ENCODE measurements around the gene ATP7B. TPM values are rescaled to one million over a fixed set of nuclear protein-coding genes. Genes with fewer than 3 reads are reported as not detected.

Gene ATP7B
- total RNA-seq, 1 donor from 2014 or later: 3.4 TPM

DNA sequence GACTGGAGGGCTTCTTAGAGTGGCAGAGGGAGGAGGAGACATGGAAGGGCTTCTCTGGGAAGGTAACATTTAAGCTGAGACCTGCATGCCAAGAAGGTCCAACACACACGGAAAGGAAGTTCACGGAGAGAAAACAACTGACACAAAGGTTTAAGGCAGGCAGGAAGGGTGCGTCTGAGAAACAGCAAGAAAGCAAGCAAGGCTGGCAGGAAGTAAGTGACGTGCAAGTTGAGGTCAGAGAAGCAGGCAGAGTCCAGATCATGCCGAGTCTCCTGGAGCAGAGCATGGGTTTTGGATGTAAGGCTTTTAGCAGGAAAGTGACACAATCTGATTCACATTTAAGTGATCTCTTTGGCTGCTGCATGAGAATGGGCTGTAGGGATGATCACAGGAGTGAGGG is 60.5 kb downstream of the ATP7B start:
- DNase-seq (ENCODE audit: low read depth, low spot score): peak; percentile 5

DNA sequence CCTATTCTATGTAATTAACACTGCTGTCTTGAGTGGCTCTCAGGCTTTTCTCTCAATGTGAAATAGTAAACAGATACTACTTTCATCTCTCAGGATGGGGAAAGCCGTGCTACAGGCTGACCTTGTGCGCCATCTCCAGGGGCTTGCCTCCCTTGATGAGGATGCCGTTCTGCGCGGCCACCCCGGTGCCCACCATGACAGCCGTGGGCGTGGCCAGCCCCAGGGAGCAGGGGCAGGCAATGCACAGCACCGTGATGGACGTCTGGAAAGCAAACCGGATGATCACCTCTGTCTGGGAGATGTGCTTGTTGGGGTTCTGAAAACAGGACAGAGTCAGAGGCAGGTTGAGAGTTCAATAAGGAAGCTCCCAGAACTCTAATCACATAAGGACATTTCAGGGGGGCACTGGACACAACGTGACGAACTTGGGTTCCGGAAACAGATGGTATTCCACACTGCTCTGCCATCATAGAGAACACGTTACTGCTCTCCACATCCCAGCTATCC is 65.0 kb downstream of the ATP7B start:
- DNase-seq (ENCODE audit: low read depth, low spot score): no peak

DNA sequence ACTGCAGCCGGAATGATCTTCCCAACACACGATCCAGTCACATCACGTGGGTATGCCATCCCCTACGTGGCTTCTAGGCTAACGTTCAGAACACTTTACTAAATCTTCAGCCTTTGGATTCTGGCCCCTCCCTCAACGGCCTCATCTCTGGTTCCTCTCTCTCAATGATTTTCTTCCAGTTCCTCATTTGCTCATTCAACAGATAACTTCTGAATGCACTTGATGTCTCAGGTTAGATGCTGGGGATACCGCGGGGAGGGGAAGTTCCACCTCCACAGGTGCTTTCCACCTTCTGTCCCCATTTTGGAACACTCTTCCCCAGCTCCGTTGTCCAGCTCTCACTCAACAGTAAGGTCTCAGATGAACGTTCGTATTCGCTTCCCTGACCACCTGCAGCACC is 66.1 kb downstream of the ATP7B start:
- no peak for DNase-seq (ENCODE audit: low read depth, low spot score)

DNA sequence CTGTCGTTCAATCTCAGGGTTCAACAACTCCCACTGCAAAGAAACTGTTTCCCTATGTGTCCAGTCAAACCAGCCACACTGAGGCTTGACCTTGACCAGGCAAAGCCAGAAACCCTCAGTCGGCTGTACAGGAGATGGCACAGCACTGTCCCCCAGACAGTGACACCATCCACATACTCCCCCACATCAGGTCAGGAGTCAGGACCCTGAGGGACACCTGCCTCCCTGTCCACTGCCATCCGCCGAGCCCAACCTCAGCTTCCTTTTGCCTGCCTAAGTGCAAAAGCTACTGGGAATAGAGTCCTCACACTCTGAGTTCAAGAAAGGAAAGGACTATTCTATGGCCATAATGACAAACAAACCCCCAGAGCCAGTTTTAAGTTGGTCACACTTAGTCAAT is 66.8 kb downstream of the ATP7B start:
- DNase-seq (ENCODE audit: low read depth, low spot score): no peak

DNA sequence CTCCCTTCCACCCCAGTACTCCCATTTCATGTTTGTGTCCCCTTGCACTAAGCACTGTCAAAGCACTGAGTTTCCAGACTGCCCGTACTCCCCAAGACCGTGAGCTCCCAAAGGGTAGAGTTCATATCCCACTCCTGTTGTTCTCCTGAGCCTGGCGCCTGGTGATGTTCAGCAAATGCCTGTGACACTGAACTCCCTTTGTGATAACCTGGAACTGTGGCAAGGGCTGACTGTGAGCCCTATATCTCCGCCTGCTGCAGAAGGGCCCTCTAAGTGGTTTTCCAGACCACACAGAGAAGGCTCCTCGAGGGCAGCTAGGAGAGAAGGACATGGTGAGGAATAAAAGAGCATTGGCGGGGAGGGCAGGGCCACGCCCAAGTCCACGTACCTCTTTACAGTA is 67.5 kb downstream of the ATP7B start:
- no peak for DNase-seq (ENCODE audit: low read depth, low spot score)

DNA sequence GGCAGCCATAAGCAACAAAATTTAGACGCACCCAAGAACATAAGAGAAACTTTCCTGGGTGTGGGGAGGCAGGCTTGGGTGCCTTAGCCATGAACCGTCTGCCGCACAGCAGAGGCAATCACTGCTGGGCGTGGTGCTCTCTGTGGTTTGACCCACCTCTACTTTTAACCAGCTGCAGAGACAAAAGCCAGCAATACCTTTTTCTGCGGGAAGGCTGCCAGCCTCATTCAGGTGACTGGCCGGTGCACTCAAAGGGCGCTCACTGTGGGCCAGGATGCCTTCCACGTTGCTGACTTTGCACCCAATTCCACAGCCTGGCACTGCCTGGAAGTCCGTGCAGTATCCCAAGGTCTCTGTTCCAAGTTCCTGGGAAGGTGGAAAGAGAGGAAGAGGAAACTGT is 69.1 kb downstream of the ATP7B start:
- DNase-seq (ENCODE audit: low read depth, low spot score): no peak

DNA sequence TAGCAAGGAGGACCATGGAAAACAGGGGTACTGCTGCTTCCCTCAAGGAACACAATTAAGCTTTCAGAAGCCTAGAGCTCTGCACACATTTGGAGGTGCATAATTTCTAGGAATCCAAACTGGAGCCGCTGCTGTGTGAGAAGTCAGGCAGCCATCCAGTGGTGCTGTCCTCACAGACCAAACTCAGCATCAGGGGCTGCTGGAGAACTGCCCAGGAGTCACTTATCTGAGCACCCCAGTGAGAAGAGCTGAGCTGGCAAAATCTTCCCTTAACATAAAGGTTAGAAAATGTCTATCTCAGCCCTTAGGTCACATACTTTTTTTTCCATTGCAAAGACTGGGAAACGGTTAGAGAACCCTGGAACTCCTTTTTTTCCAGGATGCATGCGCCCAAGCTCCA is 72.8 kb downstream of the ATP7B start:
- DNase-seq (ENCODE audit: low read depth, low spot score): no peak

DNA sequence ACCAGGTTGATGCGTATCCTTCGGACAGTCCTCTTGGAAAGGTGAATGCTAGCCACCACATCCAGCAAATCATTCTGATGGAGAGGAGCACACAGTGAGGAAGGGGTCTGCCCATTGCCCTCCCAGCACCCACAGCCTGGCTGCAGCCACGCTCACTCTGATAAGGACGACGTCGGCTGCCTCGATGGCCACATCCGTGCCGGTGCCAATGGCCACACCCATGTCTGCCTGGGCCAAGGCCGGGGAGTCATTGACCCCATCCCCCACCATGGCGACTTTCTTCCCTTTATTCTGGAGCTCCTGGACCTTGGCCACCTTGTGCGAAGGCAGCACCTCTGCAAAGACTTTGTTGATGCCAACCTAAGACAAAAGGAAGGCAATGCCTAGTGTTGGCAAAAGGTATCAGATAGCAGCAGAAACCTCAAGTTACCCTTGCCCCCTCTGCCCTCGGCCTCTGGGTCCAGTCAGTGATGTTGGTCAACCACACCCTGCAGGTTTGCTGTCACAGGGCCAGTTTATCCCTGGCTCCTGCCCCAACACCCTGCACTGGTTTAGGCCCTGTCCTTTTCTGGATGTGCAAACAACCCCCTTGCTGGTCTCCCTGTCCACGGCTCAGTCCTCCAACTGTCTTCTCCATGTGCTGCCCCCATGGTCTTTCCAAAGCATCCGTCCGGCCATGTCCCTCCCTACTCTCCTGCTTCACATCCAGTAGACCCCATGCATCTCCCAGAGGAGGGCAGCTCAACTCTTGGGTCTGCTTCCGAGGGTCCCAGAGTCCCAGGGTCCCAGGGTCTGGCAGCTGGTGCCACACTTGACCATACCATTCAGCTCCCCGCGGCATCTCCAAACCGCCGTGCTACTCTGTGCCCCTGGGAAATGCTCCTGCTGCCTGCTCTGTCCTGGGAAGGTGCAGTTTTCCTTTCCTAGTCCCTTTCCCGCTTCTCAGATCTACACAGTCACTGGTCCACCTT is 73.6 kb downstream of the ATP7B start:
- DNase-seq (ENCODE audit: low read depth, low spot score): no peak

DNA sequence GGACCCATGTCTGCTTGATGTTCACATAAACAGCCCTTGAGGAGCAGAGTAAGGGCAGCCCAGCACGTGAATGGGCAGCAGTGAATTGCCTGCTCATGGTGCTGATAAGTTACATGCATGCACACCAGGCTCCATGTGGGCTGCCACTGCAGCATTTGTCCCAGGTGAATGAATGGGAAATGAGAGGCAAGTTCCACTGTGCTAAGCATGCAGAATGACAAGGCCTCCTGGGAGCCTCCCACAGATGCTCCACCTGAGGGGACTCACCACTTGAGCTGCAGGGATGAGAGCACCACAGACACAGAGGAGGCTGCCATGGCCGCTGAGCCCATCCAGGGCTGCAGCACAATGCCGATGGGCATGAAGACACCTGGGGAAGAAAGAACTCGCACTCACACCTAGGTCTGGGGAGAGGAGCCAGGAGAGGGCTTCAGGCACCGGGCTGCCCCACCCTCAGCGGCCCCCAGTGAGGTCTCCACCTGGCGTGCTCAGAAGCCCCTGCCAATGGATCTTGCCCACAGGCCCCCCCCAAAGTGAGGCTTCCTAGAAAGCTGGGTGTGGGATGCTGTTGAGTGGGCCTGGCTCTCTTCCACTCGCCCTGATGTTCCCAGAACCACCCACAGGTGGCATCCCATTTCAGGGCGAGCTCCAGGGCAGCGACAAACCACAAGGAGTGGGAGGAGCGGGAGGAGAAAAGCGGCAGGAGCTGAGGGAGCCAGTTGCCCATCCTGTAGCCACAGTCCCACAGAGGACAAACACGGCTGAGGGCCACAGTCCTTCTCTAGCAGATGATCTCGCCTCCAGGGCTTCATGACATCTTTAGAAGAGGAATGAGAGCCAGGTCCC is 75.7 kb downstream of the ATP7B start:
- no peak for DNase-seq (ENCODE audit: low read depth, low spot score)

DNA sequence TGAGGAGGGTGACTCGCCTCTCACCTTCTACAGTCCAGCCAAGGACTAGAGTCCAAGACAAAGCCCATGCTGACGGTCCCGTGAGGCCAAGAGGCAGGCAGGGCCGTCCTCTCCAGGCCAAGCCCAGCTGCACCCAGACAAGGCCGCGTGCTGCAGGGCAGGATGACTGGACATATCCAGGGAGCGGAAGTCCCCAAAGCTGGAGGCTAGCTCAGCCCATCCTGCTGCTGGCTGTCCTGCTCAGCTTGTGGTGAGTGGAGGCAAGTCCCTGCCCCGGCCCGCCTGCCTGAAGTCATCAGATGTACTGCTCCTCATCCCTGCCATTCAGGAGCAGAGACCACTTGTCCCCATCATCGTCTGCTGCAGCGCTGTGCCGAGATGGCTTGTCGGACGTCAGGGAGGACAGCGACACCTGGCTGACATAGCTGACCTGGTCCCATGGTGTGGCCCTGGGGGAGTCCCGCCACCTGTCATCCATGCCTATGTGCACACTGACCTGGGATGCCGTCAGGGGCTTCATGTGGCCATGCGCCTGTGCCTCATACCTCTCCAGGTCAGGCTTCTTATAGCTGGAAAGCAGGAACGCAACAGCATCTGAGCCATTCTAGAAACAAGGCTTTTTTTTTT is 76.7 kb downstream of the ATP7B start:
- no peak for DNase-seq (ENCODE audit: low read depth, low spot score)

DNA sequence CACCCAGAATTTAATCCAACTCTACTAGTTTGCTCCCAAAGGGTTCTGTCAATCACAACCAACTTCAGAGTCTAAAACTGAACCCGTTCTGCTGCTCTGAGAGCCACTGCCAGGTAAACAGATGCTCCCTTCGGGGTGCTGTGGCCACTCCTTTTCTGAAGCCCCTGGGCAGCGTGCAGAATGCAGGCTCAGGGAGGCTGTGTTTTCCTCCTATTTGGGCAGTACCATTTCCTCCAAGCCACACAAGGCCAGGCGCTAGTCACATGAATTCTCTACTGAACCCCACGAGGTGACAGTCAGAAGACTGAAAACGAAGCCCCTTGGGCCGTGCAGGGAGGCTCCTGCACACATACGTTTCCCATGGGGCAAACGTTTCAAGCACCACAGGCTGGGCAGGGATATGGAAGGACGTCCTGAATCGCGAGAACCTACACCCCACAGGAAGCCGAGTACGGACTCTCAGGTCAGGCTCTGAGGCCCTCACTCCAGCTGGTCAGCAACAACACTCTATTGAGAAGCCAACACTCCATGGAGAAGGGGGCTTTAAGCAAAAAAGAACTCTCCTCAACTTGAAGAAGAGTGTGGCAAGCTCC is 77.7 kb downstream of the ATP7B start:
- DNase-seq (ENCODE audit: low read depth, low spot score): no peak

DNA sequence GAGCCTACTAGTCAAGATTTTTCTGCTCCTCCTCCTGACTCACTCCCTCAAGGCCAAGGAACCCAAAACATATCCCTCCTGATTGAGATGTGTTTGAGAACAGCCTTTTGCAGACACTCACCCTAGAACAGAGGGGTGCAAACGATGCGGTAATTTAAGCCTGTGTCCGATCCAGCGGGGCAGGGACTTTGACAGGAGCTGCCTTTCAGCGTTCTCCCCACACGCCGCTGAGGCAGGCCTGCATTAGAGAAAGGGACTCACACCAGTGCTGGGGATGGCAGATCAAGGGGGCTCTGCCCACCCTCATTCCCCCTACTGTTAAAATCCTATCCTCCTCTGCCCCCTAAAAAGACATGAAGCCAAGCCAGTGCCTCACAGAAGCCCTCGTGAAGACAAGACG is 79.0 kb downstream of the ATP7B start:
- no peak for DNase-seq (ENCODE audit: low read depth, low spot score)

DNA sequence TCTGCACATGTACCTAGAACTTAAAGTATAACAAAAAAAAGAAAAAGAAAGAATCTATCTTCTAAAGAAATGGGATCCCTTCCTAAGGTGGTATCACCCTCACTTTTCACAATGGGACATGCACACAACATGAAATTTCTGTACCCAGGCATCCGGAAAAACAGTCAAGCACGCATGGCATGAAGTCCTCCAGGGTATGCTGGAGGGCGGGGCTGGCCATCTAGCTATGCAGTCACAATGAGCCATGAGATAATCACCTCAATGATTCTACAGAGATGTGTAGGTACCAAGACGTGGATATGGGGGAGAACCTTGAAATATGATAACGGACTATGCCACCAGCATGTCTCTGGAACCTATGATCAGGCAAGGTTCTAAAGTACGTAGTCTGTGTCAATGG is 79.6 kb downstream of the ATP7B start:
- no peak for DNase-seq (ENCODE audit: low read depth, low spot score)

DNA sequence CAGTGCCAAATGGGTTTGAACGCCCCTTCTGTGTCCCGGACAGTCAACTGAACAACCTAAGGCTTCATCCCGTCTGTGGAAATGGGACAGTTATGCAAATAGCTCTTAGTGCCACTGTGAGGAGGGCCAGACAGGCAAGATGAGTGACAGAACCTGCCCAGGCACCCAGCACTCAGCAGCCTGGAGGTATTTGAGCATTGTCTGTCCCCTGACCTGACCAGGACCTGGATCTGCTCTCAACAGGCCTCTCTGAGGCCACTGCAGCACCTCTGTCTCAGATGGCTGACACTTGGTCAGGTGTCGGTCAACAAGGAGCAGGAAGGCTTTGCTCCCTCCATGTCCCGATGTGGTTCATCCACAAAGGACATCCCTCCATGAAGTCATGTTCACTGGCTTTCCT is 81.6 kb downstream of the ATP7B start:
- no peak for DNase-seq (ENCODE audit: low read depth, low spot score)

DNA sequence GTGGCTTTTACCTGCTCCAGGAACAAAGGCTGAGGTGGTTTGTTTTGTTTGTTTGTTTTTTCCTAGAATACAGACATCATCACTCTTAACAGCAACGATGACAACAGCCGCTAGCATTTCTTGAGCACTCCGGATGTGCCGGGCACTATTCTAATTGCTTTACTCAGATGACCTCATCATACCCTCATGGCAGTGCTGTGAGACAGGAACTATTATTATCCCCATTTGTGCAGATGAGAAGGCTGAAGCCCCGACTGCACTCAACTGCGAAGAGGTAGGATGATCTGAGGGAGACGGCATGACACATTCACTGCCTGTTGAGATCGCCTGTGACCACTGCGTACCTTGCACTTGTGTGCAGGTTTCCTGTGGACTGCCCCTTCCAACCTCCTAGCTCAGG is 83.0 kb downstream of the ATP7B start:
- no peak for DNase-seq (ENCODE audit: low read depth, low spot score)

DNA sequence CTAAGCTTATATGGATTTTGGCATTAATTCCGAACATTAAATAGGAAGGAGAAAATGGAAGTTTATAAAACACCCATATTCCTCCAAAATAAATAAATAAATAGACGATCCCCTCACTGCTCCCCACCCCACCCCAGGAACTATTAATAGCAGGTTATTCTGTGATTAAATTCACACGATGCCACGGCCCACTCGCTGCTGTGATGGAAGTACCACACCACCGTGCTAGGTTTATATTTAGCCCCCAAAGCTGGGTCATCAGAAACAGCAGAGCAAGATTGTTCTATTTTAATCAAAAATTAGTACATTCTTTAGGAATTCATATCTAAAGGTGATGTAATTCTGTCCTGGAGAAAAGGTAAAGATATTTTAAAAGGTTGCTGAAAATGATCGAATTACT is 84.1 kb downstream of the ATP7B start:
- DNase-seq (ENCODE audit: low read depth, low spot score): no peak

DNA sequence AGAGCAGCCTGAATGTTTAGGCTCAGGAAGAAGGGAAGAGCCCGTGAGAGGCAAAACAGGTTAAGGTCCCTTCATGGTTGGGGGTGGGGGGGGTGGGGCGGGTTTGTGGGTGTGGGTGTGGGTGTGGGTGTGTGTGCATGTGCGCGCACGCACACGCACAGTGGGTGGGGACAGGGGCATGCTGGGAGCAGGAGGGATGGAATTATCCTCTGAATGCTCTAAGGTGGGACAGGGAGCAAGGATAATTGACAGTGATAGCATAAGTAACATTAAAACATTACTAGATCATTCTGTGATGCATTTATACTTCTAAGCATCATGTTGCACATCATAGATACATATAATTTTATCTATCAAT is 84.7 kb downstream of the ATP7B start:
- no peak for DNase-seq (ENCODE audit: low read depth, low spot score)

DNA sequence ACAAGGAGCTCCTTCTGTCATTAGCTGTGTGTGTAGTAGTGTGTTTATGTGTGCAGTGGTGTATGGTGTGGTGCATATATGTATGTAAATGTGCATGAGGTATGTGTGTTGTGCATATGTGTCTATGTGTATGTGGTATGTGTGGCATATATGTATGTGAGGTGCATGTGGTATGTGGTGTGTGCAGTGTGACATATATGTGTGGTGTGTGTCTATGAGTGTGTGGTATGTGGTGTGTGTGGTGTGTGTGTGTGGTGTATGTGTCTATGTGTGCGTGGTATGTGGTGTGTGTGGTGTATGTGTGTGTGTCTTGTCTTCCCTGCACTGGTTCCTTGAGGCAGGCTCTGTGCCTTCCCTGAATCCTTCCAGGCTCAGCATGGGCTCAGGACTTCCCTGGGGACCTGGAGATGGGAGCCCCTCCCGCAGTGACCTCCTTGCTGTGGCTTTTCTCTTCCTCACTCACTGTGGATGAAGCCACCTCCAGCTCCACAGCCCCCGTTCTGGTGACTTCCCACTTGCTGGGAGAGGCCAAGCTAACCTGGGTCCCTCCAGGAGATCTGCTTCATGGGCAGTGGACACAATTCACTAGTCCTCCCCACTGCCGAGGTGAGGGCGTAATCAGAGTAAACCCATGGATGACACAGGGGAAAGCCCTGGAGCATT is 85.3 kb downstream of the ATP7B start:
- DNase-seq (ENCODE audit: low read depth, low spot score): no peak

DNA sequence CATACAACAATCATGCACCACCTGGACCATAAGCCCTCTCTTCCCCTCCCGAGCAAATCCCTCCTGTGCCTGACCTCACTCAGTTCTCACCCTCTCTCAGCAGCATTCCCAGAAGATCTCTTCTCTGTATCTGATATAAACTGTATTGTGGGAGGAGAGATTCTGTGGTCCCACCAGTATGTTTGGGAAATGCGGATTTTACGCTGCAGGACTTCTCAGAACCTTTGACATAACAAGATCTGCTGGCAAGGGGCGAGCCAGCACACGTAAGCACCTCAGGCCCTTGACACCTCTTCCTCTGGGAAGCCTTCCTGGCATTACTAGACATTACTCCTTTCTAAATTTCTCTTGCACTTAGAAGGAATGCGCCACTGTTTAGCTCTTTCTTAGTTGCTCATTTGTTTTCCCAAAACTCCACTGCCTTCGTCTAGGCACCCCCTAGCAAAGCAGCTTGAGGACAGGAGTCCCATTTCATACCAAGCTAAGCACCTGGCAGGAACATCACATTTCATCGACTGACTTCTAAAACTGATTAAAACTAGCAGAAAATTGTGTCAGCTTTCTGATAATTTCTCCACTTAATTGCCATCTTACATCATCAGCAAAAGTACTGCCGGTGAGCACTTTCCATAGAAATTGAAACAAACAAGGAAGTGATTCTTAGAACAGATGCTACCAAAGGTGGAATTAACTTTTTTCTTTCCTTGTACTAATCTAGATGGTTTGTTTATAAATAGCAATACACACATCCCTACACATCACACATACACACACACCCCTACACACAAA is 86.3 kb downstream of the ATP7B start:
- no peak for DNase-seq (ENCODE audit: low read depth, low spot score)

DNA sequence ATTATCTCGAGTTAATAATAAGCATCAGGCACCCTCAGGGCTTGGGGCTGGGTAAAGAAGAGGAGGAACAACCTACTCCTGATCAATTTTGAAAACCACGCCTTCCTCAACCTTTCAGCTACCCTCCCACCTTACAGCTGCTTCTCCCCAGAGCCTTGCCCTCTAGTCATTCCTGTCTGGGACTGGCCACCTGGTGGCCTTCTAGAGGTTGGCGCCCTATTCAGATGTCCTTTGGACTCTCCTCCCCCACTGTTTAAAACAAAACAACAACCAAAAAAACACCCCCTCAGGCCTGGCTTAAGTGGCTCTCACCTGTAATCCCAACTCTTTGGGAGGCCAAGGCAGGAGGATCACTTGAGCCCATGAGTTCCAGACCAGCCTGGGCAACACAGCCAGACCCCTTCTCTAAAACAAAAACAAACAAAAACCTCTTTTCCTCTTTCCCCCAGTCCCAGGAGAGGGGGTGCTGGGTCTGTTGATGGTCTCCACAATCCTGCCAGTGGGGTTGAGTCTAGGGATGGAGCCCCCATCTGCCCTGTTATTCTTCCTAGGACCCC is 87.2 kb downstream of the ATP7B start:
- no peak for DNase-seq (ENCODE audit: low read depth, low spot score)
